Fibroblast of skin of right biceps (primary cell): ENCODE data around the gene USP36.
"Not testable (repeated sequence)": the region's sequence is repeated elsewhere in the genome, so short reads cannot be mapped to it uniquely, and the experiment has no call there.

Source experiments
- DNase-seq: peaks from one replicate; pipeline ENCODE4 v3.0.0-alpha.2; 2013

Gene USP36

DNA sequence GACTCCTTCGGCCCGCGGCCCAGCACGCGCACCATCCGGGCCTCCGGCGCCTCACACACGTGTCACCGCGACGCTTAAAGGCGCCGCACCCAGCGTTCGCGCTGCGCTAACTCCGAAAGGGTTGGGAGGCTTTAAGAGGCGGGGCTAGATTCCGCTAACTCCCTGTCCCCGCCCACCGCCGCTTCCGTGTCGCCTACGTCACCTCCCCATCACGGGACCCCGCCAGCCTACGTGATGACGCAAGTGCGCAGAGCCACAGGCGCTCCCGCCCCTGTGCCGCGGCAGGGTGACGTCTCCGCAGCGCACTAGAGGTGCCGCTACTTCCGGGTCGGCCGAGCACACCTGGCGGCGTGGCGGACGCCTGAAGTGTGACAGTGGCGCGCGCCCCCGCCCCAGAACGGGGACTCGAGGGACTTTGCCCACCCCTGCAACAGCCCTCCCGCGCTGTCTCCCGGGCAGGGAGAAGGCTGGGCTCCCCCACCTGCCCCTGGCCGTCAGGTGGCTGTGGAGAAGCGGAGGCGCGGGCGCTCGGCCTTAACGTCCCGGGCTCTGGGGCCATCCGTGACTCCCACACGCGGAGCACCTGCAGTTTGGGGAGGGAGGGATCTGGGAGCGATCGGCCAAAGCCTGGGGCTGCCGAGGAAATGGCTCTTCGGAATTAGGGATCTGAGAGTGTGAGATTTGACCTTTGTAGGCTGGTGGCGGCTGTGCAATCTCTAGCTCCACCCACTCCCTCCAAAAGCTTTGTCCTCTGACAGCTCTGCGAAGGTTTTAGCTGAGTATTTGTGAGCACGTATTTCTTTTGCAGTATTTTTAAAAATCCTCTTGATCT is at the start of gene USP36:
Gene USP36, minus strand, starts transcription at position 35 of the 832 bp plus-strand sequence. CDS start 4,451 bp downstream, outside the sequence.
- peak; percentile 99 for DNase-seq

DNA sequence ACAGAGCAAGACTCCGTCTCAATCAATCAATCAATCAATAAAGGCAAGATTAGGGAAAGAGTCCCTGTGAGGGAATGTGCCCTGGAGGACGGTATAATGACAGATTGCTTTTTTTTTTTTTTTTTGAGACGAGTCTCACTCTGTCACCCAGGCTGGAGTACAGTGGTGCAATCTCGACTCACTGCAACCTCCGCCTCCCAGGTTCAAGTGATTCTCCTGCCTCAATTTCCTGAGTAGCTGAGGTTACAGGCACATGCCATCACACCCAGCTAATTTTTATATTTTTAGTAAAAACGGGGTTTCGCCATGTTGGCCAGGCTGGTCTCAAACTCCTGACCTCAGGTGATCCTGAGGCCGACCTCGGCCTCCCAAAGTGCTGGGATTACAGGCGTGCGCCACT is 49.5 kb upstream of the USP36 start:
- not testable (repeated sequence) for DNase-seq

DNA sequence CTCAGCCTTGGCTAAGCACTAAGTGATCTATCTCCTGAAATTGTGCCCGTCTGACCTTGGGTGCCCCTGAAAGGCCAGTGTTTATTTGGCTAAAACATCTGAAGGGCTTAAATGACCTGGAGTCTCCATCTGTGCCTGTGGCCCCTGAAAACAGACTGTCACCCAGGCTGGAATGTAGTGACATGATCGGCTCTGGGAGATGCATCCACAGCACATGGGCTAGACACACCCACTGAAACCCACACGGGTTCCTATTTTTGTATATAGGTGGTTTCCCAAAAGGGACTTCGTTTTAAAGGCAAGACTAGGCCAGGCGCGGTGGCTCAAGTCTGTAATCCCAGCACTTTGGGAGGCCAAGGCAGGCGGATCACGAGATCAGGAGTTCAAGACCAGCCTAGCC is 48.9 kb upstream of the USP36 start:
- no peak for DNase-seq

DNA sequence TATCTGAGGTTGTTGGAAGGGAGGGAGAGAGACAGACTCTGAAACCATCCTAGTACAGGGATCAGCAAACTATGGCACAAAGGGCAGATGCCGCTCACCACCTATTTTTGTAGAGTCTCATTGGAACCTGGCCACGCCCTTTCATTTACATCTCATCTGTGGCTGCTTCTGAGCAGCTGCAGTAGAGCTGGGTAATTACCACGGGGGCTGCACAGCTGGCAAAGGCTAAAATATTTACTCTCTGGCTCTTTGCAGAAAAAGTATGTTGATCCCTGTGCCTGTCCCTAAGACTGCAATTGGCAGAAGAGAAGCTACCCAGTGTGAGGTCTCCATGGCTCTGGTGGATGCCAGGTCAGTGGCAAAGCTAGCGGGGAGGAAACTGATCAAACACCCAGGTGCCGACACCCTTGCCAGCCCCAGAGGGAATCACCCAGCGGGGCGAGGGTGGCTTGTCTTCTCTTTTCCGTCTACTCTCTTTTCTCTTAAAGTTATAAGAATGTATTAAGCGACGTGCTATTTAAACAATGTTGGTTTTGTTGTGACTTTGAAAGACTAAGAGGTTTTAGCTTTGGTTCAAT is 48.4 kb upstream of the USP36 start:
- no peak for DNase-seq

DNA sequence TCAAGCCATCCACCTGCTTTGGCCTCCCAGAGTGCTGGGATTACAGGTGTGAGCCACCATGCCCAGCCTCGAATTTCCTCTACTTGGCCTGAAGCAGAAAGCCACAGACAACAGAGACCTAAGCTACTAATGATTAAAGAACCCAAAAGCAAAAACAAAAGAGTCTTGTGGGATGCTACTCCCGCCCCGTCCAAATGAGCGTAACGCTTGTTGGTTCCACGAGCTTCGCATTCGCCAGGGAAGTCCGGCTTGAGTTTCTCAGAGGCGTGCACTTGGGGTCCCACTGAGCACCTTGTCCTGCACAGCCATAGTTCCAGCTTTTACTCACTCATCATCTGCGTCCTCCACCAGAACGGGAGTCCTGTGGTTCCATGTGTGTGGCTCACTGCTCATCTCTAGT is 46.3 kb upstream of the USP36 start:
- DNase-seq: no peak

DNA sequence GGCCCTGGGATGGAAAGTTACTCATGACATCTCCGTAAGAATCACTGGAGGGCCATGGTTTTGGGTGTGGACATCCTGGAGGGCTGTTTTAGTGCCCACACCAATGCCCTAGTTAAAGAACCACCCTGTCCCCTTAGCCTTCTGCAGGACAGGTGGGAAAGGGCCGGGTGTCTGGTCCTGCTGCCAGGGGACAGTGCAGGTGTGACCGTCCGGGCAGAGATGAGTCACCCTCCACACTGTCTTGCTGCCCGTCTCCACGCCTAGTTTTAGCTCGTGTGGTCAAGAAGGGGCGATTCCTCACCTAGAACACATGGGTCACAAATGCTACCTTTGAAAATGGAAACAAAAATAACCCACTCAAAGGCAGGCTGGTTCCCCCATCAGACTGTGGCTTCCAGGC is 45.3 kb upstream of the USP36 start:
- DNase-seq: no peak

DNA sequence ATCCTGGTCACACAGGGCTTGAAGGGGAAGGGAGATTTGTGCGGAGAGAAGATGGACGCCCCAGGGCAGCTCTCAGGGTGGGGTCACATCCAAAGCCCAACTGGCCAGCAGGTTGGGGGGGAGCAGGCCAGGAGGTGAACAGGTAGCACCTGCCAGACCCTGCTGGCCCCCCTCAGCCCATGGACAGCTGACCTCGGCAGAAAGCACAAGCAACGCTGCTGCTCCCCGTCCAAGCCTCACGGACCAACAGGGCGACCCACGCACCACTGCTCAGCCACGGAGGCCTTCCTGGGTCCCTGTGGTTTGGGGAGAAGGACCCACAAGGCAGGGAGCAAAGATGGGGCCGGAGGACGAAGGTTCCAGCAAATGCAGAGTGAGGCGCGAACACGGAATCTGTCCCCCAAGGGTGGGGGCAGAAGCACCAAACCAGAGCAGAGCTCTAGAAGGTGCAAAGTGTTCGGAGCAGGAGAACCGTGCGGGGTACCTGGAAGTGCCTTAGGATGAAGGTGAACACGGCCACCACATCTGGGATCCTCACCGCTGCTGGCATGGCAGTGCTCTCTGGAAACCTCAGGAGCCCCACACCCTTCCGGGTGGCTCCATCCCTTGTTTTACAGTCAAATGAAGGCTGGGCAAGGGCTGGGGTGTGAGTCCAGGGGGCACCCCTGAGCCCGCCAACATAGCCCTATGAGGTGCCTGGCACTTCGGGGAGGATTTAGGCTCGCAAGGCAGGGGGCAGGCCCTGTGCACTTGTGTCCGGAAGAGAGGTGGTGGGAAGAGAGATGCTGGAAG is 44.5 kb upstream of the USP36 start:
- DNase-seq: no peak

DNA sequence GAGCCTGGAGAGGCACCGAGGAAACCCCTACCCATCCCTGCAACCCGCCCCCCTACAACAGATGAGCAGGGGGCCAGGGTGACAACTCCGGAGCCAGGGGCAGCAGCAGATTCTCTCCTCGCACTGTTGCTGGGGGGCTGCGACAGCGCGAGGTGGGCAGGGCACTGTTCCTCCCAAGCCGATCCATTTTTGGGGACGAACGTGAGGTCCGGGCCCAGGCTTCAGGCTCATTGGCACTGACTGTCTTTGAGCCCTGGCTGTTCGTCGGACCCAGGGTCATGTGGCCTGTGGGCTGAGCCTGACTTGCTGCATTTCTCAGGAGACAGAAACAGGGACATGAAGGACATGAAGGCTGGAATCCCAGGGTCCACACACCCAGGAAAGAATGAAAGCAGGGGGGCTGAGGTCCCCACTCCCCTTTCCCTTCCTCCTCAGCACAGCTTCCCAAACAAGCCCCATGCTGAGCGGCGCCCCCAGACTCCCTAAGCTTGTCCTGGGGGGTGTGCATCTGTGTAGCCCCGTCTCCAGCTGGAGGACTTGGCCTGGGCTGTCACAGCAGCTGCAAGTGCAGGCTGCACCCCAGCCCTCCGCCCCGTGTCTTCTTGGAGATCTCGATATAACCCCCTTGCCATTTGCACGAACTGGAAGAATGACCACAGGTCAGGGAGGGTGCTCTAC is 43.7 kb upstream of the USP36 start:
- no peak for DNase-seq

DNA sequence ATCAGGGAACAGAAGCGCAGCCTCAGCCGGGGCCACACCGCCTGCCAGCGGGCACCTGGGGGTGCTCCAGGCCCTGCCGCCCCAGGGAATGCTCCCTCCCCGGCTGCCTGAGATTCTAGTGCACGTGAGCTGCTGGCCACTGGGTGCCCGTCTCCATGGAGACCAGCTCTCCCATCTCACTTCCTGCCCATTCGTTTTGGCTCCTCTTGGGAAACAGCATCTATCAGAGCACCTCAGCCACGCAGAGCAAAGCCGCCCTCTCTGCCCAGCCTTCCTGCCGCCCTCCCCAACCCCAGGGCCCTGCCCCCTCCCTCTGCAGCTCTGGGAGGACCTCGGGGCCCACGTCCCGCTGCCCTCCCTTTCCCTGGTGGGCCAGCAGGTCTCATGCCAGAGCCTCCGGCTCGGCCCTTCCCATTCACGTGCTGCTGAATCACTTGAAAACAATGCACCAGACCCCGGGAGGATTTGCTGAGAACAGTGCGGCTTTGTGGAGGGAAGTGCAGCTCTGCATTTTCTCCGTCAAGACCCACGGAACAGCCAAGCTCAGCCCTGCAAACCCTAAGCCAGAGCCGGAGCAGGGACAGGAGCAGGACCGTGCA is 43.0 kb upstream of the USP36 start:
- DNase-seq: peak; percentile 95

DNA sequence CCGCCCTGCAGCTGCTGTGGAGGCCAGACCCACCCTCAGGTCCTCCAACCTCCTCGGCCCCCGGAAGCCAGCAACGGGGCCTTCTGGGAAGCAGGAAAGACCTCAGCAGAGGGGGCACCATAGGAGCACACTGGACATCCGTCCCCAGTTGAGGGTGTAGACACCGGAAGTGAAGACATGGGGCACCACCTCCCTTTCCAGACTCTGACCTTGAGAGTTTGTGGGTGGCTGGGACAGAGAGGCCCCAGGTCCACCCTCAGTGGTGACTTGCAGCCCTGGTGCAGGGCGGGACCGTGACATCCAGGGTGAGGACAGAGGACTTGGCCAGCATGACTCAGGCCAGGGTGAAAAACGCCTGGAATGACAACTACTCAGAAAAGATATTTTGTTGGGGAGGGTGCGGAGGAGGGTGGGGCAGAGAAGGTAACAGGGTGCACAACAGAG is 42.5 kb upstream of the USP36 start:
- DNase-seq: peak; percentile 85

DNA sequence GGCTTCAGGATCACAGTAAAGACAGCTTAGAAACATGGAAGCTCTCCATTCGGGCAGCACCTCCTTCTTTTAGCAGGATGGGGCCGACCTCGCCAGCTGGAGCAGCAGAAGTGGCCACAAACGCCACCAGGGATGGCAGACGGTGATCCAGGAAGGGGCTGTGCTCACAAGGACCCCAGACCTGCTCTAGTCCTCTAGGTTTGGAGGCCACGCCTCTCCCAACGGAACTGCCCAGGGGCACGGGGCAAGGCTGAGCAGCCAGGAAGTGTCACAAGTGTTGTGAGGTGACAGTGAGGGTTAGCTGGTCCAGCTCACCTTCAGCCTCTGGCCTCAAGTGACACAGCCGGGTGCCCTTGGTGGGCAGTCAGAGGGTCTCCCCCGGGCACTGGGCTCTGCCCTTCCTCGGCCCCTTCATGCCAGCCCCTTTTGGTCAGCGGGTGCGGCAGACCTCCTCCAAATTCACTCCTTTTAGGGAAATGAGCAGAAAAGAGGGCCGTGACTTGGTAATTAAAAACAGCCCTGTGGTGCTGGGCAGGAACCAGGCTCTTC is 42.0 kb upstream of the USP36 start:
- no peak for DNase-seq

DNA sequence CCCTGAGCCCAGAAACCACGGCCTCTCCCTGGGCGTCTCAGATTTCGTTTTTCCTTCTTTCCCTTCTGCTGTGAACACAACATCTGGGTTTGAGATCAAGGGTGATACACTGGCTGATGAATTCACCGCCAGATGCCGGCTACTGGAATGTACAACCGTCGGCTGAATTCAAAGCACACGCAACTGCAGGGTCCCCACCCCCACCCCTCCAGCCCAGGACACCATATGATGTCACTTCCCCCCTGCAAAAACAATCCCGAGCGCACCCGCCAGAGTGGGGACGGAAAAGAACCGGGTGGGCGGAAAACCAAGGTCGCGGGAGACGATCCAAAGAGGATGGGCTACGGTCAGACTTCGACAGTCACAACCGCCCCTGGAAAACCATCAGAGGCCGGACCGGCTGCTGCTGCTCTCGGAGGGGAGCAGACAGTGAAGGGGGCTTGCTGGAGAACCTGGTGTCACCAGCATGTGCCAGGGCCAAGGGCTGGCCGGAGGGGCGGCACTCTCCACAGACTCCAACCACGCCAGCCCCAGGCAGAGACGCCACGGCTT is 39.1 kb upstream of the USP36 start:
- peak; percentile 95 for DNase-seq

DNA sequence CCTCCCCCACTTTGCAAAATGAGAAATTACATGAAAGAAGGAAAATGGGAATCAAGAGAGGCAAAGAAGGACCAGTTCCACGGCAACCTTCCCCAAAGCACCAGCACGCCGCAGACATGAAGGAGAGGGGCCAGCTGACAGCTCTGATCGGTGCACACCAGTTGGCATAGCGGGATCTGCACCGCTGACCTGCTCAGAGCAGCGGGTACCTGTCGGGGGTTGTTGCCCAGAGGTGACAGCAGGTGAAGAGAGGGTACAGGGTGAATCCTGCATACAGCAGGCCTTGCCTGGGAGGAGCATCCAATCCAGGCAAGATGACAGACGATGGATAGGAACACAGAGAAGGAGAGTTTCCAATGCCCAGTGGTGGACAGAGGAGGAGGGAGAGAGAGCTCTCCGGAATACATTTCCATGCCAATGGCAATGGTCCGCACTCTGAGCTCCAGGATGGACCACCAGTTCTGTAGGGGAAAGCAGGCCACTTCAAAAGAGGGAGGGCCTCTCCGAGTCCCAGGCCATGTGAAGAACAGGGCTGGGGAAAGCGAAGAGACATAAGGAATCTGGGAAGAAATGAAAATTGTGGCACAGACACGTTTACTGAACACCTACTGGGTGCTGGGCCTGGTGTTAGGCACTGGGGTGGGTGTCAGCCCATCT is 38.4 kb upstream of the USP36 start:
- no peak for DNase-seq

DNA sequence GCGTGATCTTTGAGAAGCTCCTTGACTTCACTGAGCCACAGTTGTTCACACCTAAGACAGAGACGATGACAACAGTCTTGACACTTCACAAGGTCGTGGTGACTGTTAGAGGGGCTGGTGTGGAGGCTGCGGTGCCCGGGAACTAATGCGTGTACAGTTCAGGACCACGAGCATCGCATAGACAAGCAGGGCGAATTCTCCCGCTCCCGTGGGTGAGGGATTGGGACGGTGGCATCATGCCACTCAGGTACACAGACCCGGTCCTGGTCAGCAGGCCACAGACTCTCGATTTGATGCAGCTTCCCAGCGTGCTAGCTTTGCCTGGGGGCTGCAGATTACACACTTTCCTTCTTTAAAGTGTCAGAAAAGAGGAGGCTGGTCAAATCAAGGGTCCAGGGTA is 37.6 kb upstream of the USP36 start:
- no peak for DNase-seq

DNA sequence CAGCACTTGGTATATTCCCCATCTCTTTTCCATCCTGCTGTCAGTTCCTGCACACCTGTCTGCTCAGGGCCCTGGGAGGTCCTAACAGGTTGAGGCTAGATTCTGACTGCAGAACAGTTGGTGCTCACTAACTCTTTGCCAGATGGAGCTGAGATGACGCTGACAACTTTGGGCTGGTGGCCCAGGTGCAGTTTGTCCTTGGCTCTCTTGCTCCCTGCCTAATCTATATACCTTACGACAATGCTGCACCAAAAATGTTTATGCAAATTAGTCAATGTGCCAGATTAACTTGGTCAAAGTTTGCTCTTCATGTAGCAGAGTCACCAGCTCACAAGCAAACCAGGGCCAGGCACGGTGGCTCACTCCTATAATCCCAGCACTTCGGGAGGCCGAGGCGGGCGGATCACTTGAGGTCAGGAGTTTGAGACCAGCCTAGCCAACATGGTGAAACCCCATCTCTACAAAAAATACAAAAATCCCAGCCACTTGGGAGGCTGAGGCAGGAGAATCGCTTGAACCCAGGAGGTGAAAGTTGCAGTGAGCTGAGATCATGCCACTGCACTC is 36.4 kb upstream of the USP36 start:
- DNase-seq: not testable (repeated sequence)

DNA sequence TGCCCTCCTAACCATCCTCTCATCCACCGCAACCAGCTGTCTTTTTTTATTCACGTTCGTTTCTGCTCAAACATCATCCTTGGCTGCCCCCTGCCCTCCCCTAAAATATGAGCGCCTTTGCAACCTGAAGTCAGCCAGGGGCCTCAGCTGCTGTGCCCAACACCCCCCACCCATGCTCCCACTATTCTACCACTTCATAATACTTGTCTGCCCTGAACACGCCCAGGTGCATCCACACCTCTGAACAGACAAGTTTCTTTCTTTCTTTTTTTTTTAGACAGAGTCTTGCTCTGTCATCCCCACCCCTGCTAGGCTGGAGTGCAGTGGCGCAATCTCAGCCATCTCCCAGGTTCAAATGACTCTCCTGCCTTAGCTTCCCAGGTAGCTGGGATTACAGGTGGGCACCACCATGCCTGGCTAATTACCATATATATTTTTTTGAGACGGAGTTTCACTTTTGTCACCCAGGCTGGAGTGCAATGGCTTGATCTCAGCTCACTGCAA is 35.5 kb upstream of the USP36 start:
- no peak for DNase-seq

DNA sequence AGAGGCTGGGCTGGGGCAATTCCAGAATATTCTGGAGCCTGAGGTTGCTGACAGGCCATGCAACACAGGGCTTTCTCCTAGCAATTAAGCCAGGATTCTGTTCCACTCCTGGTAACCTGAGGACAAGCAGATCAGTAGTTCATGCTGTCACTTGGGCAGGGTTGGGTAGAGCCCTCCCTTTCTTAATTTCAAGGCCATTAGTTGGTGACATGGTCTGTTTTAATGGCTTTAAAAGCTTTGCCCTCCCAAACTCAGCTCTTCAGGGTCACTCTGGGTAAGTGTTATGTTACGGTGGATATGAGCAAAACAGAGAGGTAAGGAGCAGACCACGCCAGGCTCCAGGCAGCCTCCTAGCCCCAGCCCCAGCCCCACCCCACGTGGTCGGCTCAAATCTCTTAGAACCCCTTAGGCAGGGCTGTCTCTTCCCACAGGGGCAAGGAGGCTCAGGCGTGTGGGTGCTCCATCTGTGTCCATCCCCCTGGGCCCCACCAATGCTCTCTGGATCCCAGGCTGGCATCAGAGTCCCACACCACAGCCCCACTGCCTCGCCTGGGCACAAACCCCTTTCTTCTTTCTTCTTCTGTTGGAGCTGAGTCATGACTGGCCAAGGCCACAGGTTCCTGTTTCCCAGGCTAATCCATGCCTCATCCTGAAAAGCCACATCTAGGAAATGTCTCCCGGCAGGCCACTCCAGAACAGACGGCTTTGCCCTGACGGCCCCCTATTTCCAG is 34.9 kb upstream of the USP36 start:
- DNase-seq: peak; percentile 33

DNA sequence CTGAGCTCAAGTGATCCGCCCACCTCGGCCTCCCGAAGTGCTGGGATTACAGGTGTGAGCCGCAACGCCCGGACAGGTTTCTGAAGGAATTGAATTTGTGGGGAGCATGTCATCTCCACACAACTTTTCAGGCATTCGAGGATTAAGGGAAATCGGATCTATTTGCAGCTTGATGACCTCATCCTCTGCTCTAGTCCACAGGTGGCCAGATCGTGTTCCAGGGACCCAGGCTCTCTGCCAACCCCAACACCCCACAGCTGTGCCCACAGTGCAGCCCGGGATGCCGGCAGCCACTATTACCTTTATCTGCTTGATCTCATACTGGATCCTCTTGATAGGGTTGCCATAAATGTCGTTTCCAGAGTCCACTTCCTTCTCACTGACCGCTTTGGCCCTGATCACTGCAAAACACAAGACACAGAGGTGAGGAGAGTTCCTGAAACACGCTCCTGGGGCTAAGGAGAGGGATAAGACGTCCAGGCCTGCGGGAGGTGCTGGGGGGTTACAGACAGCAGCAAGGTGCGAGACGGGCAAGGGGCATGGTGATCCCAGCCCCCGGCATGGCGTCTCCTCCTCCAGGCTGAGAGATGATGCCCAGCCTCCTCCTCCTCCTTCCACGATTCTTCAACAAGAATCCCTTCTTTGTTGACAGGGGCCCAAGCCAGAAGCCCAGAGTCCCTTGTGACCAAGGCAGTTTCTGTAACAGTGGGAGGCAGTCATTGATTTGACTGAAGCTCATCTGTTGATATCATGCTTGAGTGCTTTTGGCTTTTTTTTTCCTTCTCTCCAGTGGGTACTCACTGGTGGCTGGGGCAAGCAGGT is 33.1 kb upstream of the USP36 start:
- no peak for DNase-seq

DNA sequence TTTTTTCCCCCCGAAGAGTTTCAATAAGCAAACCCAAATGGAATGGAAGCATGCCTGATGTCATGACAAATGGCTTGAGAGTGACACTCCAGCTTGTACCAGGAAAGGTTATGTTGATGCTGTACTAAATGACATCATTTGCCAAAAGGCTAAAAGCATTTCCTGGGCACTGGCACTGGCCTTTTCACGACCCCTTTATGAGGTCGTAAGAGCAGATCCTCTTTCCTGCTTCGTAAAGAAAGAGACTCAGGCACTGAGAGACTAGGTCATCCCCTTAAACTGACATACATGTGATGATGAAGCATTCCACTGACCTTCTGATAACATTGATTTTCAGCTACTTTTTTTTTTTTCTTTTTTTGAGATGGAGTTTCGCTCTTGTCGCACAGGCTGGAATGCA is 31.9 kb upstream of the USP36 start:
- no peak for DNase-seq
